NT2/D1 (cell line): ENCODE results near the gene AGER.
"Not testable (repeated sequence)": the region's sequence is repeated elsewhere in the genome, so short reads cannot be mapped to it uniquely, and the experiment has no call there.

Source experiments
- DNase-seq: peaks from one replicate; pipeline ENCODE4 v3.0.0-alpha.2; 2011; ENCODE audit warnings: low read depth, low spot score
- H3K27me3 ChIP-seq: 2 replicates; pipeline ENCODE4 v1.6.0; 2011; ENCODE audit warnings: mild to moderate bottlenecking; ENCODE audit not compliant: insufficient read length, insufficient read depth
- H3K36me3 ChIP-seq: 2 replicates; pipeline ENCODE4 v1.6.1; 2011; ENCODE audit warnings: mild to moderate bottlenecking, low read length, mixed read lengths; ENCODE audit not compliant: insufficient read depth, insufficient read length
- H3K4me1 ChIP-seq: 2 replicates; pipeline ENCODE4 v1.5.1; 2011; ENCODE audit not compliant: insufficient read depth, insufficient read length
- H3K4me3 ChIP-seq: 2 replicates; pipeline ENCODE4 v1.5.1; 2011; ENCODE audit warnings: low read depth; ENCODE audit not compliant: insufficient read length
- H3K9ac ChIP-seq: 2 replicates; pipeline ENCODE4 v1.6.0; 2011; ENCODE audit warnings: low read depth; ENCODE audit not compliant: insufficient read length
- H3K9me3 ChIP-seq: 2 replicates; pipeline ENCODE4 v1.5.1; 2011; ENCODE audit warnings: mild to moderate bottlenecking, low read length; ENCODE audit not compliant: insufficient read depth
- SUZ12 ChIP-seq: IDR thresholded peaks from 2 replicates; pipeline ENCODE4 v1.6.1; 2011; ENCODE audit not compliant: insufficient read length, insufficient read depth; ENCODE audit errors: extremely low read depth
- YY1 ChIP-seq: IDR thresholded peaks from 2 replicates; pipeline ENCODE4 v1.6.1; 2011; ENCODE audit not compliant: insufficient read length, insufficient read depth
- ZNF274 ChIP-seq: IDR thresholded peaks from 2 replicates; pipeline ENCODE4 v1.6.1; 2011; ENCODE audit warnings: mild to moderate bottlenecking, low read depth, low read length

Gene AGER

DNA sequence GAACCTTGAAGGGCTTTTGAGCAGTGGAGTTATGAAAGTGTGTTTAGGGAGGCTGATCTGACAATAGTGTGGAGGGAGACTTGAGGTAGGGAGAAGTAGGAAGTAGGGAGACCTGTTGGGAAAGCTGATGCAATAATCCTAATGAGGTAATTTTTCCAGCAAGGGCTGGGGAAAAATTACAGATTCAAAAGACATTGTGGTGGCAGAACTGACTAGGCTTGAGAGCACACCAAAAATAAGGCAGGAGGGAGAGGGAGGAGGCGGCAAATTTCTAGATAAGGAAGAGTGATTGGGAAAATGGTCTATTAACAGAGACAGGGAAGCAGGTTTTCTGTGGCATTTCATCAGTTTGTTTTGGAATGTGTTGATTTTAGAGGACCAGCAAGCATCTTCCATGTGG is 37.8 kb downstream of the AGER start:
- DNase-seq = no peak
- H3K4me3 ChIP-seq = no peak overlapping the region
- H3K4me1 ChIP-seq = no peaks in the 10 kb centered on the region
- H3K27me3 ChIP-seq = no peaks in the 10 kb centered on the region
- no peaks in the 10 kb centered on the region for H3K9me3 ChIP-seq
- no peaks in the 10 kb centered on the region for H3K36me3 ChIP-seq
- TF ChIP-seq YY1 = no peak
- TF ChIP-seq ZNF274 = no peak
- no peak for TF ChIP-seq SUZ12
- H3K9ac ChIP-seq = no peak overlapping the region

- not testable (repeated sequence) for H3K4me3 ChIP-seq, H3K4me1 ChIP-seq, H3K9ac ChIP-seq, H3K27me3 ChIP-seq, H3K9me3 ChIP-seq, H3K36me3 ChIP-seq, DNase-seq
Observed at GRCh38 chr6:32144238-32144637, 39.8 kb downstream of the AGER start.

DNA sequence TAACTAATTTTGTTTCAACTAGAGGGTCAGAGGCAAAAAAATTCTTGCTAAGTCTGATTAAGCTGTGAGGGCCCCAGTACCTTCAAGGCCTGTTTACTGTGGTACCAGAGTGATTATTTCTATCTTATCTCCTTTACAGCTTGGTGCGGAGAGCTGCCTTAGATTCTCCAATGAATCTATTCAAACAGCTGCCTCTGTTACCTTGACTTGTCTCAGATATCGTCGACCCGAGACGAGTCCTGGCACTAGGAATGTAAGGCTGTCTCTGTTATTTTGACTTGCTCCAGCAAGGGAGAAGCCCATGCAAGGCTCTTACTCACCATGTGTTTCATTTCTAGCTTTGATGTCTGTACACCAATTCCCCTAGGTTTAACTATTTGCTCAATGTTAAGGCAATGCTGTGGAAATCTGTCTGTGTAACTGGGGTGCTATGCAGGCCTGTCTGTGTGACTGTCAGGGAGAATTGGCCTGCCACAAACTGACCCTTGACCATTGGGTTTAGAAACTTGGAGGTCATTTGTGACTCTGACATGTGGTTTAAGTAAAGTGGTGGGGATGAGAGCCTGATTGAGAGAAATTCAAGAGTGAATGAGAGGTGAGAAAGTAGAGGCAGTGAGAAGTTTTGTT is 43.5 kb downstream of the AGER start:
- DNase-seq = no peak
- TF ChIP-seq YY1 = no peak
- TF ChIP-seq ZNF274 = no peak
- TF ChIP-seq SUZ12 = no peak
- Histone ChIP-seq H3K4me1 (no peaks in the 10 kb centered on the region), H3K4me3 (no peak overlapping the region), H3K27me3 (no peaks in the 10 kb centered on the region), H3K36me3 (no peaks in the 10 kb centered on the region), H3K9ac (no peak overlapping the region), H3K9me3 (no peaks in the 10 kb centered on the region)

GRCh38 chr6:32139590-32139989 is 44.5 kb downstream of the AGER start:
- Histone ChIP-seq H3K4me3 (no peak overlapping the region), H3K9ac (no peak overlapping the region), H3K36me3 (no peaks in the 10 kb centered on the region), H3K4me1 (no peaks in the 10 kb centered on the region), H3K27me3 (no peaks in the 10 kb centered on the region), H3K9me3 (no peaks in the 10 kb centered on the region)
- TF ChIP-seq ZNF274 = no peak
- TF ChIP-seq SUZ12 = no peak
- TF ChIP-seq YY1 = no peak
- DNase-seq = no peak

DNA sequence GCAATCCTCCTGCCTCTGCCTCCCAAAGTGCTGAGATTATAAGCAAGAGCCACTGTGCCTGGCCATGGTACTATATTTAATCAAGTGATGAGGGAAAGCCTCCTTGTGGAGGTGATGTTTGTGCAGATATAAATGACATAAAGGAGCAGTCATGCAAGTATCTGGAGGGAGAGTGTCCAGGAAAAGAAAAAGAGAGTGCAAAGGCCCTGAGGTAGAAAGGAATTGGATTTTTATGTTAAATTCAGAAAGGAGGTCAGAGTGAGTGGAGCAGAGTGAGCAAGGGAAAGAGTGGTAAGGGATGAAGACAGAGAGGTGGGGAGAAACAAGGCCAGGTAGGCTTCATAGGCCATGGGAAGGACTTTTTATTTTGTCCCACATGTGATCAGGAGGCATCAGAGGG is 46.6 kb downstream of the AGER start:
- no peaks in the 10 kb centered on the region for H3K9me3 ChIP-seq
- no peaks in the 10 kb centered on the region for H3K36me3 ChIP-seq
- H3K4me1 ChIP-seq = no peaks in the 10 kb centered on the region
- H3K27me3 ChIP-seq = no peaks in the 10 kb centered on the region
- H3K9ac ChIP-seq = no peak overlapping the region
- no peak overlapping the region for H3K4me3 ChIP-seq
- TF ChIP-seq ZNF274 (no peak), YY1 (no peak), SUZ12 (no peak)
- DNase-seq = no peak

- no peak for TF ChIP-seq ZNF274
- no peak for TF ChIP-seq YY1
- no peak for TF ChIP-seq SUZ12
Observed at GRCh38 chr6:32133786-32134185, 50.3 kb downstream of the AGER start.

DNA sequence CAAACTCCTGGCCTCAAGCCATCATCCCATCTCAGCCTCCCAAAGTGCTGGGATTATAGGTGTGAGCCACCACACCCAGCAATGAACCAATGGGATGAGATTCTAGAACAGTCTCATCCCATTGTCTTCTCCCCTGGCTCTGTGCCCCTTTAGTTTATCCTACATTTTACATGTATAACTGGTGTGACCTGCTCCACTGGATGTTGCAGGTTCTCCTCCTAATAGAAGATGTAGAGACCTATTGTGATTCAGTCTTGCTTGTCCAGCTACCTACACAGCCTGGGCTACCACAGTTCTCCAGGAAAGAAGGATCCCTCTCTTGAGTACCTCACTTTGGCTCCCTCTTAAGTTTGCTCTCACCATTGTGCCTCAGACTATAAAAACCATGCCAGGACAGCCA is 51.9 kb downstream of the AGER start:
- H3K4me3 ChIP-seq = no peak overlapping the region
- no peak overlapping the region for H3K9ac ChIP-seq
- peaks cover 9% of the 10 kb centered on the region for H3K36me3 ChIP-seq
- no peaks in the 10 kb centered on the region for H3K27me3 ChIP-seq
- TF ChIP-seq ZNF274 = no peak
- no peak for TF ChIP-seq SUZ12
- TF ChIP-seq YY1 = no peak
- no peaks in the 10 kb centered on the region for H3K9me3 ChIP-seq
- DNase-seq = no peak
- peaks cover 4% of the 10 kb centered on the region for H3K4me1 ChIP-seq

More at GRCh38 chr6:32133786-32134185, 50.3 kb downstream of the AGER start:
- Histone ChIP-seq H3K4me1 (peaks cover 2% of the 10 kb centered on the region), H3K36me3 (peaks cover 6% of the 10 kb centered on the region), H3K9me3 (no peaks in the 10 kb centered on the region), H3K4me3 (no peak overlapping the region), H3K27me3 (no peaks in the 10 kb centered on the region), H3K9ac (no peak overlapping the region)
- no peak for DNase-seq
